SK-N-SH treated with all-trans-retinoic acid at 6 μM for 48 hours (cell line): ENCODE measurements around the gene ARHGEF4.

ENCODE experiments used
- ATAC-seq: fragments of 200-7000 bp; cut with Tn5 transposase; 3 replicates; pipeline ENCODE4 v1.9.1; 2020; ENCODE audit warnings: mild to moderate bottlenecking, moderate library complexity
- BACH2 ChIP-seq: fragments of 250-450 bp; sonication (Bioruptor Pico); IDR thresholded peaks from 2 replicates; pipeline ENCODE4 v1.9.0; 2021; ENCODE audit warnings: mild to moderate bottlenecking, borderline replicate concordance
- CSDC2 ChIP-seq: fragments of 250-450 bp; sonication (Bioruptor Pico); IDR thresholded peaks from 2 replicates; pipeline ENCODE4 v1.5.0; 2020; ENCODE audit warnings: mild to moderate bottlenecking, moderate library complexity
- ESRRG ChIP-seq: fragments of 250-450 bp; sonication (Bioruptor Pico); IDR thresholded peaks from 2 replicates; pipeline ENCODE4 v1.6.1; 2021; ENCODE audit warnings: mild to moderate bottlenecking
- GLIS3 ChIP-seq: fragments of 250-450 bp; sonication (Bioruptor Pico); IDR thresholded peaks from 2 replicates; pipeline ENCODE4 v1.5.0; 2020; ENCODE audit warnings: mild to moderate bottlenecking, moderate library complexity
- ISL1 ChIP-seq: fragments of 250-450 bp; sonication (Bioruptor Pico); IDR thresholded peaks from 2 replicates; pipeline ENCODE4 v2.1.2; 2022; ENCODE audit warnings: mild to moderate bottlenecking, moderate library complexity
- OSR1 ChIP-seq: fragments of 250-450 bp; sonication (Bioruptor Pico); IDR thresholded peaks from 2 replicates; pipeline ENCODE4 v1.8.0; 2022; ENCODE audit warnings: moderate library complexity, mild to moderate bottlenecking, inconsistent platforms
- PPARA ChIP-seq: fragments of 250-450 bp; sonication (Bioruptor Pico); IDR thresholded peaks from 2 replicates; pipeline ENCODE4 v1.5.0; 2020; ENCODE audit warnings: mild to moderate bottlenecking, borderline replicate concordance
- RARB ChIP-seq: fragments of 250-450 bp; sonication (Bioruptor Pico); IDR thresholded peaks from 2 replicates; pipeline ENCODE4 v1.8.0; 2021; ENCODE audit warnings: mild to moderate bottlenecking, moderate library complexity
- SNAI2 ChIP-seq: fragments of 250-450 bp; sonication (Bioruptor Pico); IDR thresholded peaks from 2 replicates; pipeline ENCODE4 v1.5.0; 2020; ENCODE audit warnings: mild to moderate bottlenecking, moderate library complexity
- TCF4 ChIP-seq: fragments of 250-450 bp; sonication (Bioruptor Pico); IDR thresholded peaks from 2 replicates; pipeline ENCODE4 v1.8.0; 2021; ENCODE audit warnings: mild to moderate bottlenecking, moderate library complexity, borderline replicate concordance
- TOX ChIP-seq: fragments of 250-450 bp; sonication (Bioruptor Pico); IDR thresholded peaks from 2 replicates; pipeline ENCODE4 v1.8.0; 2021; ENCODE audit warnings: mild to moderate bottlenecking, moderate library complexity, borderline replicate concordance
- ZFP3 ChIP-seq: fragments of 250-450 bp; sonication (Bioruptor Pico); IDR thresholded peaks from 2 replicates; pipeline ENCODE4 v1.5.0; 2020; ENCODE audit warnings: mild to moderate bottlenecking, moderate library complexity
- ZFP30 ChIP-seq: fragments of 450-650 bp; formaldehyde crosslinking; IDR thresholded peaks from 2 replicates; pipeline ENCODE4 v1.5.0; 2022; ENCODE audit warnings: mild to moderate bottlenecking, moderate library complexity
- ZNF70 ChIP-seq: fragments of 450-650 bp; formaldehyde crosslinking; IDR thresholded peaks from 2 replicates; pipeline ENCODE4 v1.5.0; 2020; ENCODE audit warnings: mild to moderate bottlenecking, moderate library complexity
- ZNF8 ChIP-seq: fragments of 450-650 bp; formaldehyde crosslinking; IDR thresholded peaks from 2 replicates; pipeline ENCODE4 v1.5.0; 2020; ENCODE audit warnings: mild to moderate bottlenecking, moderate library complexity
- TF ChIP-seq, protein P1 (sequence below): fragments of 250-450 bp; sonication (Bioruptor Pico); IDR thresholded peaks from 2 replicates; pipeline ENCODE4 v1.8.0; 2020; ENCODE audit warnings: mild to moderate bottlenecking, moderate library complexity, borderline replicate concordance
- TF ChIP-seq, protein P2 (sequence below): fragments of 250-450 bp; sonication (Bioruptor Pico); IDR thresholded peaks from 2 replicates; pipeline ENCODE4 v1.5.1; 2021; ENCODE audit warnings: mild to moderate bottlenecking, moderate library complexity
- TF ChIP-seq, protein P3 (sequence below): fragments of 250-450 bp; sonication (Bioruptor Pico); IDR thresholded peaks from 2 replicates; pipeline ENCODE4 v1.5.0; 2020; ENCODE audit warnings: mild to moderate bottlenecking, moderate library complexity
- TF ChIP-seq, protein P4 (sequence below): fragments of 250-450 bp; sonication (Bioruptor Pico); IDR thresholded peaks from 2 replicates; pipeline ENCODE4 v1.8.0; 2021; ENCODE audit warnings: low read depth, mild to moderate bottlenecking, moderate library complexity, borderline replicate concordance

The ARHGEF4 gene

DNA sequence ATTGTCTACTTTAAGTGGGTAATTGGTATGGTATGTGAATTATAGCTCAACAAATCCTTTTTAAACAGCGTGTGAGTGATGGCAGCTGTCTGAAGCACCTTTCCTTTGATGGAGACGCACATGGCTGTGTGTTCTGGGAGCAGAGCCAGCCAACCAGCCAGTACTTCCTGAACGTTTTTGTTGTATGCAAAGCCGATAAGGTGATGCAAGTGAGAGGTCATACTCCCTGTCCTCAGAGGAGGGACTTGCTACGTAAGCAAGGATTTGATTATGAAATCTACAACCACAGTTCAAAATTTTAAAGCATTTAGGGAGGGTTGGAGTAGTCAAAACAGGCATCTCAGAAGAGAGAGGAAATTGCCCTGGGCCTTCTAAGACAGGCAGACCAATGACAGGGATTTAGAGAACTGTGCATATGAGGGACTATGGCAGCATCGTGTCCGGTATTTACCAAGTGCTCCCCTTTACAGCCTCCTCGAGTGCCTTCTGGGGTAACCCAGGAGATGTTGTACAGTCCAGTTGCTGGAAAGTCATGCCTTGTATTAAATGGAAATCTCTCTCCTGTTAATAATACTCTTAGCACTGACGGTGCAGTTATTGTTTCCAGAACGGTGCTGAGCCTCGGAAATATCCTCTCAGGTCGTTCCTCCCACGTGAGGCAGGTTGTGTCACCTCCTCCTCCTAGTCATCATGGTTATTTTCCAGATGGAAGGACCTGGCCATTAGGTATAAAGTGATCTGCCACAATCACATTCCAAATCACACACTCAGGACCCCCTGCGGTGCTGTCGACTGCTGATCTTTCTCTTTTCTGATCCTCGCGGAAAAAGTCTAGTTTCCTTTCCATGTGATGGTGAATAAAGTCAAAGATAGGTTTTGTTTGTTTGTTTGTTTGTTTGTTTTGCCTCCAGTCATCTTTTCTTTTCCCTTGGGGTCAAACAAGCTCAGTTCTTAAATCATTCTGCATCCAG, 28.4 kb downstream of the ARHGEF4 start:
- no peak for ATAC-seq
- no peak for TF ChIP-seq BACH2 (CRISPR knock-in tag)
- peak; percentile 36; the same call in 1 of the 2 replicates for TF ChIP-seq ISL1

DNA sequence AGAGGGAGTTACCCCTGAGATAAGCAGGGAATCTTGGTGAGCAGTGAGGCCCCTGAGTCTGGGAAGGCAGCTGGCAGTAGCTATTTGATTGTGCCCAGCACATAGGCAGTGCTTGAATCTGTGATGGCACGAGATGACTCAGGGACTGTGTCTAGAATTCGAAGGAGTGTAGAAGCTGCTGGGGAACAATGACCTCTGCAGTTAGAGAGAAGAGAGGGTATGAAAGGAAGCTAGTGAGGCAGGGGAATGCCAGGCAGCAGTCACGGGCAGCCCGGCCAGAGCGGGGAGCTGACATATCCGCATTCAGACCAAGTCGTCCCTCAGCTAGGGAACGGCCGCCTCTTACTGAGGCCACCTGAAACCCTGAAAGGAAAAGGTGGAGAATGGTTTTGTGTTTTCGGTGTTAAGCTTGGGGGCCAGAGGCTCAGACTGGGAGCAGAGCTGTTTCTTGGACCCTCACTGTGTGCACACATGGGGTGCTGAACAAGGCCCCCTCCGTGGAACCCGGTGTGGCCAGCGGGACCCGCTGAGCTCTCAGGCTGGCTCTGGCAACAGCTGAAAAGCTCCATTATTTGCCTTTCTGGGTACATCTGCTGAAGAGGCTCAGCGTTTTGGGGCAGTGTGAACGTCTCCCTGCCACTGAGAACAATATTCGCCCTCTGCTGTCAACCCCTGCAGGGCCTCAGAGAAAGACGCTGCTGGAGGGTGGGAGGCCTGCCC, 32.9 kb downstream of the ARHGEF4 start:
- no peak for ATAC-seq
- TF ChIP-seq, protein P1, sequence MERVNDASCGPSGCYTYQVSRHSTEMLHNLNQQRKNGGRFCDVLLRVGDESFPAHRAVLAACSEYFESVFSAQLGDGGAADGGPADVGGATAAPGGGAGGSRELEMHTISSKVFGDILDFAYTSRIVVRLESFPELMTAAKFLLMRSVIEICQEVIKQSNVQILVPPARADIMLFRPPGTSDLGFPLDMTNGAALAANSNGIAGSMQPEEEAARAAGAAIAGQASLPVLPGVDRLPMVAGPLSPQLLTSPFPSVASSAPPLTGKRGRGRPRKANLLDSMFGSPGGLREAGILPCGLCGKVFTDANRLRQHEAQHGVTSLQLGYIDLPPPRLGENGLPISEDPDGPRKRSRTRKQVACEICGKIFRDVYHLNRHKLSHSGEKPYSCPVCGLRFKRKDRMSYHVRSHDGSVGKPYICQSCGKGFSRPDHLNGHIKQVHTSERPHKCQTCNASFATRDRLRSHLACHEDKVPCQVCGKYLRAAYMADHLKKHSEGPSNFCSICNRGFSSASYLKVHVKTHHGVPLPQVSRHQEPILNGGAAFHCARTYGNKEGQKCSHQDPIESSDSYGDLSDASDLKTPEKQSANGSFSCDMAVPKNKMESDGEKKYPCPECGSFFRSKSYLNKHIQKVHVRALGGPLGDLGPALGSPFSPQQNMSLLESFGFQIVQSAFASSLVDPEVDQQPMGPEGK (CRISPR knock-in tag) = no peak
- TF ChIP-seq, protein P2, sequence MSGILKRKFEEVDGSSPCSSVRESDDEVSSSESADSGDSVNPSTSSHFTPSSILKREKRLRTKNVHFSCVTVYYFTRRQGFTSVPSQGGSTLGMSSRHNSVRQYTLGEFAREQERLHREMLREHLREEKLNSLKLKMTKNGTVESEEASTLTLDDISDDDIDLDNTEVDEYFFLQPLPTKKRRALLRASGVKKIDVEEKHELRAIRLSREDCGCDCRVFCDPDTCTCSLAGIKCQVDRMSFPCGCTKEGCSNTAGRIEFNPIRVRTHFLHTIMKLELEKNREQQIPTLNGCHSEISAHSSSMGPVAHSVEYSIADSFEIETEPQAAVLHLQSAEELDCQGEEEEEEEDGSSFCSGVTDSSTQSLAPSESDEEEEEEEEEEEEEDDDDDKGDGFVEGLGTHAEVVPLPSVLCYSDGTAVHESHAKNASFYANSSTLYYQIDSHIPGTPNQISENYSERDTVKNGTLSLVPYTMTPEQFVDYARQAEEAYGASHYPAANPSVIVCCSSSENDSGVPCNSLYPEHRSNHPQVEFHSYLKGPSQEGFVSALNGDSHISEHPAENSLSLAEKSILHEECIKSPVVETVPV (CRISPR knock-in tag) = no peak
- TF ChIP-seq TCF4 (CRISPR knock-in tag) = no peak
- no peak for TF ChIP-seq ISL1
- TF ChIP-seq PPARA = no peak
- no peak for TF ChIP-seq ESRRG (CRISPR knock-in tag)
- no peak for TF ChIP-seq TOX
- TF ChIP-seq, protein P3, sequence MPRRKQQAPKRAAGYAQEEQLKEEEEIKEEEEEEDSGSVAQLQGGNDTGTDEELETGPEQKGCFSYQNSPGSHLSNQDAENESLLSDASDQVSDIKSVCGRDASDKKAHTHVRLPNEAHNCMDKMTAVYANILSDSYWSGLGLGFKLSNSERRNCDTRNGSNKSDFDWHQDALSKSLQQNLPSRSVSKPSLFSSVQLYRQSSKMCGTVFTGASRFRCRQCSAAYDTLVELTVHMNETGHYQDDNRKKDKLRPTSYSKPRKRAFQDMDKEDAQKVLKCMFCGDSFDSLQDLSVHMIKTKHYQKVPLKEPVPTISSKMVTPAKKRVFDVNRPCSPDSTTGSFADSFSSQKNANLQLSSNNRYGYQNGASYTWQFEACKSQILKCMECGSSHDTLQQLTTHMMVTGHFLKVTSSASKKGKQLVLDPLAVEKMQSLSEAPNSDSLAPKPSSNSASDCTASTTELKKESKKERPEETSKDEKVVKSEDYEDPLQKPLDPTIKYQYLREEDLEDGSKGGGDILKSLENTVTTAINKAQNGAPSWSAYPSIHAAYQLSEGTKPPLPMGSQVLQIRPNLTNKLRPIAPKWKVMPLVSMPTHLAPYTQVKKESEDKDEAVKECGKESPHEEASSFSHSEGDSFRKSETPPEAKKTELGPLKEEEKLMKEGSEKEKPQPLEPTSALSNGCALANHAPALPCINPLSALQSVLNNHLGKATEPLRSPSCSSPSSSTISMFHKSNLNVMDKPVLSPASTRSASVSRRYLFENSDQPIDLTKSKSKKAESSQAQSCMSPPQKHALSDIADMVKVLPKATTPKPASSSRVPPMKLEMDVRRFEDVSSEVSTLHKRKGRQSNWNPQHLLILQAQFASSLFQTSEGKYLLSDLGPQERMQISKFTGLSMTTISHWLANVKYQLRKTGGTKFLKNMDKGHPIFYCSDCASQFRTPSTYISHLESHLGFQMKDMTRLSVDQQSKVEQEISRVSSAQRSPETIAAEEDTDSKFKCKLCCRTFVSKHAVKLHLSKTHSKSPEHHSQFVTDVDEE (CRISPR knock-in tag) = no peak
- TF ChIP-seq OSR1 = no peak
- TF ChIP-seq ZFP30 (CRISPR knock-in tag) = no peak
- TF ChIP-seq ZNF8 (CRISPR knock-in tag) = no peak
- TF ChIP-seq RARB = no peak
- no peak for TF ChIP-seq ZNF70 (CRISPR knock-in tag)
- TF ChIP-seq SNAI2 = no peak
- no peak for TF ChIP-seq CSDC2 (CRISPR knock-in tag)
- TF ChIP-seq BACH2 (CRISPR knock-in tag) = no peak
- TF ChIP-seq GLIS3 (CRISPR knock-in tag) = no peak

DNA sequence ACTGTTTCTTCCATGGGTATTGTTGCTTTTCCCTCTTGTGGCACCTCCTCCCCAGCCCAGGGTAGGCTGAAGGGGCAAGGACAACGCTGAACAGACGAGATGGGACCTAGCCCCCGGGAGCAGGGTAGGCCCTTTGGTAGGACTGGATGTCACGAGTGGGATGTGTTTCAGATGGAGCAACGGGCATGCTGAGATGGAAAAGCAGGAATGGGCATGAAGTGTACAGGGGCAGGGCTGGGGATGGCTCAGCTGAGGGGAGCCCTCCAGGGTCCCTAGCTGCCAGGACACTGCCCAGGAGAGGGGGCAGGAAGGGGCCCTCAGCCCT, 33.4 kb downstream of the ARHGEF4 start:
- no peak for TF ChIP-seq ISL1
- no peak for ATAC-seq

DNA sequence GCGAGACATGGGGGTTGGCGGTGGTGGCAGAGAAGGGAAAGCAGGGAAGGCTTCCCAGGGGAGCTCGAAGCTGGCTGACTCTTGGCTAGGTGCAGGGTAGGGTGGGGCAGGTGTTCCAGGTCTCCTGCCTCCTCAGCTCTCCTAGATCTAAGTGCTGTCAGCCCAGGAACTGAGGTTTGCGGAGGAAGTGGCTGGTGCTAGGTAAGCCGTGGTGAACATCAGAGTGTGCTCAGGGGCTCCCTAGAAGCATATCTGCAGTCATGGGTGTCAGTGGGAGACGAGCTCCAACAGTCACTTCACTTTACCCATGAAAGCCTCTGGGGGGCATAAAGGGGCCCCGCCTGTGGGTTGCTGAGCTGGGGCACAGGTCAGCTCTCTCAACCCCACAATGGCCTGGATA, 34.1 kb downstream of the ARHGEF4 start:
- no peak for ATAC-seq
- no peak for TF ChIP-seq ZNF70 (CRISPR knock-in tag)
- TF ChIP-seq ZFP3 = no peak
- TF ChIP-seq, protein P2 (CRISPR knock-in tag) = no peak
- no peak for TF ChIP-seq ISL1
- TF ChIP-seq, protein P1 (CRISPR knock-in tag) = no peak
- TF ChIP-seq CSDC2 (CRISPR knock-in tag) = no peak
- no peak for TF ChIP-seq TCF4 (CRISPR knock-in tag)
- TF ChIP-seq, protein P4, sequence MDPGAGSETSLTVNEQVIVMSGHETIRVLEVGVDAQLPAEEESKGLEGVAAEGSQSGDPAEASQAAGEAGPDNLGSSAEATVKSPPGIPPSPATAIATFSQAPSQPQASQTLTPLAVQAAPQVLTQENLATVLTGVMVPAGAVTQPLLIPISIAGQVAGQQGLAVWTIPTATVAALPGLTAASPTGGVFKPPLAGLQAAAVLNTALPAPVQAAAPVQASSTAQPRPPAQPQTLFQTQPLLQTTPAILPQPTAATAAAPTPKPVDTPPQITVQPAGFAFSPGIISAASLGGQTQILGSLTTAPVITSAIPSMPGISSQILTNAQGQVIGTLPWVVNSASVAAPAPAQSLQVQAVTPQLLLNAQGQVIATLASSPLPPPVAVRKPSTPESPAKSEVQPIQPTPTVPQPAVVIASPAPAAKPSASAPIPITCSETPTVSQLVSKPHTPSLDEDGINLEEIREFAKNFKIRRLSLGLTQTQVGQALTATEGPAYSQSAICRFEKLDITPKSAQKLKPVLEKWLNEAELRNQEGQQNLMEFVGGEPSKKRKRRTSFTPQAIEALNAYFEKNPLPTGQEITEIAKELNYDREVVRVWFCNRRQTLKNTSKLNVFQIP (CRISPR knock-in tag) = no peak
- no peak for TF ChIP-seq RARB
